WTC11 (cell line): ENCODE results near the gene VTN.

ENCODE experiments used
- CREB1 ChIP-seq: sonication (generic); formaldehyde crosslinking; IDR thresholded peaks from 2 replicates; pipeline ENCODE4 v1.8.0; 2023; ENCODE audit warnings: mild to moderate bottlenecking, missing genetic modification reagents
- ETV6 ChIP-seq: sonication (generic); formaldehyde crosslinking; IDR thresholded peaks from 2 replicates; pipeline ENCODE4 v1.8.1; 2022; ENCODE audit warnings: mild to moderate bottlenecking, missing genetic modification reagents
- IRF2 ChIP-seq: sonication (generic); formaldehyde crosslinking; IDR thresholded peaks from 2 replicates; pipeline ENCODE4 v1.8.0; 2022; ENCODE audit warnings: low read depth, missing genetic modification reagents, borderline replicate concordance
- NFYB ChIP-seq: sonication (generic); formaldehyde crosslinking; conservative IDR thresholded peaks from 2 replicates; pipeline ENCODE4 v1.8.0; 2022; ENCODE audit warnings: low read depth, missing genetic modification reagents
- RELA ChIP-seq: sonication (generic); formaldehyde crosslinking; IDR thresholded peaks from 2 replicates; pipeline ENCODE4 v1.8.1; 2022; ENCODE audit warnings: missing genetic modification reagents, mild to moderate bottlenecking, borderline replicate concordance
- TEAD4 ChIP-seq: sonication (generic); formaldehyde crosslinking; IDR thresholded peaks from 2 replicates; pipeline ENCODE4 v1.8.0; 2022; ENCODE audit warnings: mild to moderate bottlenecking, missing genetic modification reagents
- TF ChIP-seq, protein P1 (sequence below): fragments of 200-600 bp; IDR thresholded peaks from 2 replicates; pipeline ENCODE4 v1.8.0; 2022; ENCODE audit warnings: antibody characterized with exemption
- TF ChIP-seq, protein P2 (sequence below): sonication (generic); formaldehyde crosslinking; IDR thresholded peaks from 2 replicates; pipeline ENCODE4 v1.8.1; 2023; ENCODE audit warnings: mild to moderate bottlenecking, missing genetic modification reagents, moderate library complexity
- TF ChIP-seq, protein P3 (sequence below): sonication (generic); formaldehyde crosslinking; IDR thresholded peaks from 2 replicates; pipeline ENCODE4 v1.8.0; 2022; ENCODE audit warnings: missing genetic modification reagents

DNA sequence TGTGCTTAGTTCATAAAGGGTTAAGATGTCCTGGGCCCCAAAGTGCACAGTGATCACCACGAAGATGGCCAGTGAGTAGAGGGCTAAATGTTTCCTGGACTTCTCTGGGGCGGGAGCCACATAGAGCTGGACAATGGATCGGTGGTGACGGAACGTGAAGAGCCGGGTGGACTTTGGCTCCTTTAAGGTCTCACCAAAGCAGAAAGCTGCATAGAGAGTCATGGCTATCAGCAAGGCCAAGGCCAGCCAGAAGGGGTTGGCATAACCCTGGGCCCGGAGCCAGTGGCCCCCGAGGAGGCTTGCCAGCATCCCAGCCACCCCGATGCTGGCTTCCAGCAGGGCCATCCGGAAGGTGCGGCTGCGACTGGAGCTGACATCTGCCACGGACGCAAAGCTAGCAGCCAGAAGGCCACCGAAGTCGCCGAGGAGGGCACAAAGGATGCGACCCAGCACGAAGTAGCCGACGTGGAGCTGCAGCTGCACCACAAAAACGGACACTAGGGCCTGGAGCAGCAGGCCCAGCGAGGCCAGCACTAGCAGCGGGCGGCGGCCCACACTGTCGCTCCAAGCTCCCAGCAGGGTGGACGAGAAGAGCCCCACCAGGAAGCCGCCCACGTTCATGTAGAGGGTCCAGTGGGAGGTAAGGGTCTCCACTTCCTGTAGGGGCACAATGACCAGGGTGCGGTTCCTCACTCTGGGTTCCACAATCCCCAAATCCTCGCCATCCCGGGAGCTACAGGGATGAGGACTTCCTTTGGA is 34.9 kb upstream of the VTN start:
- TF ChIP-seq, protein P1, sequence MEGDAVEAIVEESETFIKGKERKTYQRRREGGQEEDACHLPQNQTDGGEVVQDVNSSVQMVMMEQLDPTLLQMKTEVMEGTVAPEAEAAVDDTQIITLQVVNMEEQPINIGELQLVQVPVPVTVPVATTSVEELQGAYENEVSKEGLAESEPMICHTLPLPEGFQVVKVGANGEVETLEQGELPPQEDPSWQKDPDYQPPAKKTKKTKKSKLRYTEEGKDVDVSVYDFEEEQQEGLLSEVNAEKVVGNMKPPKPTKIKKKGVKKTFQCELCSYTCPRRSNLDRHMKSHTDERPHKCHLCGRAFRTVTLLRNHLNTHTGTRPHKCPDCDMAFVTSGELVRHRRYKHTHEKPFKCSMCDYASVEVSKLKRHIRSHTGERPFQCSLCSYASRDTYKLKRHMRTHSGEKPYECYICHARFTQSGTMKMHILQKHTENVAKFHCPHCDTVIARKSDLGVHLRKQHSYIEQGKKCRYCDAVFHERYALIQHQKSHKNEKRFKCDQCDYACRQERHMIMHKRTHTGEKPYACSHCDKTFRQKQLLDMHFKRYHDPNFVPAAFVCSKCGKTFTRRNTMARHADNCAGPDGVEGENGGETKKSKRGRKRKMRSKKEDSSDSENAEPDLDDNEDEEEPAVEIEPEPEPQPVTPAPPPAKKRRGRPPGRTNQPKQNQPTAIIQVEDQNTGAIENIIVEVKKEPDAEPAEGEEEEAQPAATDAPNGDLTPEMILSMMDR: no peak
- TF ChIP-seq NFYB (CRISPR knock-in tag) (no peak), RELA (CRISPR knock-in tag) (no peak), TEAD4 (CRISPR knock-in tag) (no peak), ETV6 (CRISPR knock-in tag) (no peak), CREB1 (CRISPR knock-in tag) (no peak), IRF2 (no peak)
- TF ChIP-seq, protein P2, sequence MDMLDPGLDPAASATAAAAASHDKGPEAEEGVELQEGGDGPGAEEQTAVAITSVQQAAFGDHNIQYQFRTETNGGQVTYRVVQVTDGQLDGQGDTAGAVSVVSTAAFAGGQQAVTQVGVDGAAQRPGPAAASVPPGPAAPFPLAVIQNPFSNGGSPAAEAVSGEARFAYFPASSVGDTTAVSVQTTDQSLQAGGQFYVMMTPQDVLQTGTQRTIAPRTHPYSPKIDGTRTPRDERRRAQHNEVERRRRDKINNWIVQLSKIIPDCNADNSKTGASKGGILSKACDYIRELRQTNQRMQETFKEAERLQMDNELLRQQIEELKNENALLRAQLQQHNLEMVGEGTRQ: no peak
- TF ChIP-seq, protein P3, sequence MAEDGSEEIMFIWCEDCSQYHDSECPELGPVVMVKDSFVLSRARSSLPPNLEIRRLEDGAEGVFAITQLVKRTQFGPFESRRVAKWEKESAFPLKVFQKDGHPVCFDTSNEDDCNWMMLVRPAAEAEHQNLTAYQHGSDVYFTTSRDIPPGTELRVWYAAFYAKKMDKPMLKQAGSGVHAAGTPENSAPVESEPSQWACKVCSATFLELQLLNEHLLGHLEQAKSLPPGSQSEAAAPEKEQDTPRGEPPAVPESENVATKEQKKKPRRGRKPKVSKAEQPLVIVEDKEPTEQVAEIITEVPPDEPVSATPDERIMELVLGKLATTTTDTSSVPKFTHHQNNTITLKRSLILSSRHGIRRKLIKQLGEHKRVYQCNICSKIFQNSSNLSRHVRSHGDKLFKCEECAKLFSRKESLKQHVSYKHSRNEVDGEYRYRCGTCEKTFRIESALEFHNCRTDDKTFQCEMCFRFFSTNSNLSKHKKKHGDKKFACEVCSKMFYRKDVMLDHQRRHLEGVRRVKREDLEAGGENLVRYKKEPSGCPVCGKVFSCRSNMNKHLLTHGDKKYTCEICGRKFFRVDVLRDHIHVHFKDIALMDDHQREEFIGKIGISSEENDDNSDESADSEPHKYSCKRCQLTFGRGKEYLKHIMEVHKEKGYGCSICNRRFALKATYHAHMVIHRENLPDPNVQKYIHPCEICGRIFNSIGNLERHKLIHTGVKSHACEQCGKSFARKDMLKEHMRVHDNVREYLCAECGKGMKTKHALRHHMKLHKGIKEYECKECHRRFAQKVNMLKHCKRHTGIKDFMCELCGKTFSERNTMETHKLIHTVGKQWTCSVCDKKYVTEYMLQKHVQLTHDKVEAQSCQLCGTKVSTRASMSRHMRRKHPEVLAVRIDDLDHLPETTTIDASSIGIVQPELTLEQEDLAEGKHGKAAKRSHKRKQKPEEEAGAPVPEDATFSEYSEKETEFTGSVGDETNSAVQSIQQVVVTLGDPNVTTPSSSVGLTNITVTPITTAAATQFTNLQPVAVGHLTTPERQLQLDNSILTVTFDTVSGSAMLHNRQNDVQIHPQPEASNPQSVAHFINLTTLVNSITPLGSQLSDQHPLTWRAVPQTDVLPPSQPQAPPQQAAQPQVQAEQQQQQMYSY (CRISPR knock-in tag): no peak
